Activated CD4-positive, alpha-beta T cell treated with anti-CD3 and anti-CD28 coated beads, Interleukin-2, amount 10 ng/mL, durations not matched to agents 7 days and 5 days (primary cell): ENCODE data around the gene TEKTIP1. TPM values are rescaled to one million over a fixed set of nuclear protein-coding genes. Genes with fewer than 3 reads are reported as not detected.
"Not testable (repeated sequence)": the region's sequence is repeated elsewhere in the genome, so short reads cannot be mapped to it uniquely, and the experiment has no call there.

ENCODE experiments used
- CTCF ChIA-PET: fragments of 350-600 bp; sonication (Branson Sonifier 250); formaldehyde crosslinking; loops from one replicate; lab custom pipeline; 2021; ENCODE audit warnings: antibody characterized with exemption; lab: Charles Lee
- POLR2A ChIA-PET: fragments of 350-600 bp; sonication (Branson Sonifier 250); formaldehyde crosslinking; loops from one replicate; lab custom pipeline; 2021; ENCODE audit warnings: antibody characterized with exemption; lab: Charles Lee
- DNase-seq: peaks from one replicate; pipeline ENCODE4 v3.0.0-alpha.2; 2020
- H3K27ac Mint-ChIP-seq: one replicate; pipeline ENCODE4 v1.8.0; 2021; ENCODE audit warnings: mild to moderate bottlenecking, moderate library complexity, mixed read lengths
- H3K27me3 Mint-ChIP-seq: one replicate; pipeline ENCODE4 v1.8.0; 2021; ENCODE audit warnings: mixed read lengths
- H3K36me3 Mint-ChIP-seq: one replicate; pipeline ENCODE4 v1.8.0; 2021; ENCODE audit warnings: low read depth, mixed read lengths
- H3K4me1 Mint-ChIP-seq: one replicate; pipeline ENCODE4 v1.8.0; 2021; ENCODE audit warnings: mixed read lengths
- H3K4me3 Mint-ChIP-seq: one replicate; pipeline ENCODE4 v1.8.0; 2021; ENCODE audit warnings: mild to moderate bottlenecking, moderate library complexity, mixed read lengths
- H3K9me3 Mint-ChIP-seq: one replicate; pipeline ENCODE4 v1.8.0; 2021; ENCODE audit warnings: mixed read lengths
- total RNA-seq, 2 experiments: library from RNA; stranded (reverse); gene quantifications; one replicate each; pipeline ENCODE4 v1.2.3, GENCODE V29; 2021

TEKTIP1 gene
- total RNA-seq, 2 experiments from 2014 or later = 6.5 to 8.7 TPM

- Mint-ChIP-seq H3K27me3 (no peaks in the 10 kb centered on the region), H3K4me1 (peaks cover 31% of the 10 kb centered on the region), H3K4me3 (peak within 1 kb of the TSS; percentile 83), H3K36me3 (peaks cover 15% of the 10 kb centered on the region), H3K27ac (peak within 1 kb of the TSS; percentile 98), H3K9me3 (no peaks in the 10 kb centered on the region)
- POLR2A ChIA-PET = interaction anchor here (0.6 kb wide), 1 partner anchor 17 kb away, joined by 4 read pairs; no protein-coding TSS in a partner anchor
- CTCF ChIA-PET = interaction anchor here (0.6 to 1.4 kb wide), 4 partner anchors 11 to 29 kb away, joined by 3 to 5 read pairs (median 3); no protein-coding TSS in a partner anchor
- DNase-seq = peak; percentile 96
Observed at GRCh38 chr19:3500429-3501101, 38.4 kb upstream of the TEKTIP1 start, which contains the start of gene DOHH. Gene DOHH (minus strand): TSS chr19:3500674. CDS start chr19:3496814, 3,860 bp downstream.

GRCh38 chr19:3501780-3502179, 37.2 kb upstream of the TEKTIP1 start:
- Mint-ChIP-seq H3K9me3 (no peaks in the 10 kb centered on the region), H3K27ac (no peak overlapping the region), H3K4me3 (no peak overlapping the region), H3K4me1 (peaks cover 36% of the 10 kb centered on the region), H3K27me3 (no peaks in the 10 kb centered on the region), H3K36me3 (peaks cover 13% of the 10 kb centered on the region)
- CTCF ChIA-PET = interaction anchor here (0.6 to 1.2 kb wide), 7 partner anchors 8 to 394 kb away, joined by 3 to 6 read pairs (median 5); no protein-coding TSS in a partner anchor
- POLR2A ChIA-PET = interaction anchor here (0.5 to 0.6 kb wide), 2 partner anchors 969 to 1026 kb away, joined by 3 to 10 read pairs; partner anchors contain the start of gene GADD45B
- DNase-seq = no peak

- POLR2A ChIA-PET = no interaction called here
- H3K4me3 Mint-ChIP-seq = no peak overlapping the region
Observed at GRCh38 chr19:3503036-3503572, 35.9 kb upstream of the TEKTIP1 start.

GRCh38 chr19:3504735-3505134, 34.2 kb upstream of the TEKTIP1 start:
- peak overlapping the region; percentile 93 for H3K27ac Mint-ChIP-seq
- peaks cover 49% of the 10 kb centered on the region for H3K4me1 Mint-ChIP-seq
- DNase-seq = no peak
- H3K36me3 Mint-ChIP-seq = peaks cover 23% of the 10 kb centered on the region
- no peaks in the 10 kb centered on the region for H3K27me3 Mint-ChIP-seq
- peak overlapping the region; percentile 79 for H3K4me3 Mint-ChIP-seq
- no peaks in the 10 kb centered on the region for H3K9me3 Mint-ChIP-seq
- ChIA-PET POLR2A (no interaction called here), CTCF (interaction anchor here (0.6 to 1.0 kb wide), 2 partner anchors 16 to 57 kb away, joined by 3 to 5 read pairs; no protein-coding TSS in a partner anchor)

More at GRCh38 chr19:3503036-3503572, 35.9 kb upstream of the TEKTIP1 start:
- CTCF ChIA-PET = interaction anchor here (1.1 kb wide), 2 partner anchors 24 kb away, joined by 3 to 5 read pairs; no protein-coding TSS in a partner anchor
- Mint-ChIP-seq H3K27ac (no peak overlapping the region), H3K27me3 (no peaks in the 10 kb centered on the region), H3K36me3 (peaks cover 14% of the 10 kb centered on the region), H3K9me3 (no peaks in the 10 kb centered on the region), H3K4me1 (peaks cover 43% of the 10 kb centered on the region)
- no peak for DNase-seq

GRCh38 chr19:3505598-3506383, 33.2 kb upstream of the TEKTIP1 start, which contains the start of gene FZR1:
Gene FZR1 (plus strand): TSS chr19:3506311. CDS start chr19:3522990, 16,679 bp downstream.
- Mint-ChIP-seq H3K9me3 (no peaks in the 10 kb centered on the region), H3K27ac (peak within 1 kb of the TSS; percentile 93), H3K27me3 (no peaks in the 10 kb centered on the region), H3K4me3 (peak within 1 kb of the TSS; percentile 79), H3K36me3 (peaks cover 27% of the 10 kb centered on the region), H3K4me1 (peaks cover 47% of the 10 kb centered on the region)
- ChIA-PET CTCF (interaction anchor here (0.6 to 1.1 kb wide), 2 partner anchors 13 to 58 kb away, joined by 4 to 5 read pairs; no protein-coding TSS in a partner anchor), POLR2A (no interaction called here)
- DNase-seq = peak; percentile 99

GRCh38 chr19:3506384-3507340, 32.3 kb upstream of the TEKTIP1 start:
- H3K4me1 Mint-ChIP-seq = peaks cover 43% of the 10 kb centered on the region
- H3K27me3 Mint-ChIP-seq = no peaks in the 10 kb centered on the region
- peak overlapping the region; percentile 79 for H3K4me3 Mint-ChIP-seq
- DNase-seq = peak; percentile 46
- H3K27ac Mint-ChIP-seq = peak overlapping the region; percentile 91
- peaks cover 27% of the 10 kb centered on the region for H3K36me3 Mint-ChIP-seq
- no peaks in the 10 kb centered on the region for H3K9me3 Mint-ChIP-seq
- ChIA-PET CTCF (interaction anchor here (1.1 kb wide), 1 partner anchor 12 kb away, joined by 4 read pairs; no protein-coding TSS in a partner anchor), POLR2A (no interaction called here)

- Mint-ChIP-seq H3K4me1 (peaks cover 43% of the 10 kb centered on the region), H3K4me3 (peak overlapping the region; percentile 79), H3K27ac (peak overlapping the region; percentile 91), H3K9me3 (no peaks in the 10 kb centered on the region), H3K36me3 (peaks cover 27% of the 10 kb centered on the region), H3K27me3 (no peaks in the 10 kb centered on the region)
- ChIA-PET POLR2A (no interaction called here), CTCF (no interaction called here)
- peak; percentile 31 for DNase-seq
Observed at GRCh38 chr19:3507371-3508120, 31.4 kb upstream of the TEKTIP1 start.

GRCh38 chr19:3508121-3508661, 30.8 kb upstream of the TEKTIP1 start:
- H3K9me3 Mint-ChIP-seq, DNase-seq, POLR2A ChIA-PET, H3K27me3 Mint-ChIP-seq, CTCF ChIA-PET: not testable (repeated sequence)
- H3K4me3 Mint-ChIP-seq = peak overlapping the region; percentile 79
- H3K4me1 Mint-ChIP-seq = peaks cover 43% of the 10 kb centered on the region
- peak overlapping the region; percentile 50 for H3K27ac Mint-ChIP-seq
- H3K36me3 Mint-ChIP-seq = peaks cover 27% of the 10 kb centered on the region

GRCh38 chr19:3508771-3509535, 30.0 kb upstream of the TEKTIP1 start:
- Mint-ChIP-seq H3K27me3 (no peaks in the 10 kb centered on the region), H3K9me3 (no peaks in the 10 kb centered on the region), H3K27ac (peak overlapping the region; percentile 32), H3K36me3 (peaks cover 27% of the 10 kb centered on the region), H3K4me1 (peaks cover 46% of the 10 kb centered on the region), H3K4me3 (peak overlapping the region; percentile 79)
- ChIA-PET POLR2A (no interaction called here), CTCF (no interaction called here)
- no peak for DNase-seq

- Mint-ChIP-seq H3K9me3 (no peaks in the 10 kb centered on the region), H3K4me3 (peak overlapping the region; percentile 24), H3K27ac (peak overlapping the region; percentile 32), H3K27me3 (no peaks in the 10 kb centered on the region), H3K4me1 (peaks cover 45% of the 10 kb centered on the region), H3K36me3 (peaks cover 27% of the 10 kb centered on the region)
- POLR2A ChIA-PET = no interaction called here
- no peak for DNase-seq
- CTCF ChIA-PET = no interaction called here
Observed at GRCh38 chr19:3509566-3509989, 29.4 kb upstream of the TEKTIP1 start.
